OCI-LY3 (cell line): Measurements from ENCODE around the gene CNR1.

Source experiments
- CTCF ChIP-seq: fragments of 200-600, 300-600 bp; sonication (generic); IDR thresholded peaks from 2 replicates; pipeline ENCODE4 v1.5.1; 2014; ENCODE audit warnings: antibody characterized with exemption, low read length, low read depth
- EZH2phosphoT487 ChIP-seq: fragments of 200-600 bp; shearing (Covaris generic); IDR thresholded peaks from 2 replicates; pipeline ENCODE4 v1.6.1; 2018; ENCODE audit warnings: antibody characterized with exemption, mixed run types, low read depth

GRCh38 chr6:88171312-88171711 lies 5.2 kb upstream of the CNR1 start:
- no peak for TF ChIP-seq CTCF
- TF ChIP-seq EZH2phosphoT487 = no peak
